GM12892 (cell line): ENCODE data around the gene ABCG5. TPM values are rescaled to one million over a fixed set of nuclear protein-coding genes. Genes with fewer than 3 reads are reported as not detected.
A peak's percentile ranks its signal among the peaks of the same experiment; 100 is the strongest.

Source experiments
- DNase-seq: peaks from one replicate; pipeline ENCODE4 v3.0.0; 2011; ENCODE audit not compliant: insufficient read length
- FAIRE-seq: peaks from 2 replicates; lab custom pipeline; 2011; peaks lifted over from hg19 to GRCh38; lab: Jason Lieb, UNC
- POLR2A ChIP-seq: IDR thresholded peaks from 2 replicates; pipeline ENCODE4 v1.6.1; 2011; ENCODE audit warnings: low read depth, low read length, control low read depth
- POLR2AphosphoS5 ChIP-seq: IDR thresholded peaks from 2 replicates; pipeline ENCODE4 v1.6.1; 2011; ENCODE audit warnings: low read depth, low read length, control low read depth
- TAF1 ChIP-seq: IDR thresholded peaks from 2 replicates; pipeline ENCODE4 v1.6.1; 2011; ENCODE audit warnings: low read depth, mild to moderate bottlenecking, control low read depth, low read length, borderline replicate concordance
- polyA plus RNA-seq: library from polyadenylated mRNA; unstranded; fragments of >200 nt; gene quantifications from one replicate; pipeline ENCODE4 v1.2.1, GENCODE V29; 2012; ENCODE audit warnings: missing spikeins, inconsistent platforms; ENCODE audit not compliant: missing spikeins

Gene ABCG5
- not detected for polyA plus RNA-seq

GRCh38 chr2:43838560-43839267 lies at the start of gene ABCG5, which contains the start of gene ABCG8:
Gene ABCG5, minus strand, starts transcription at chr2:43838839. Its CDS starts 160 bp downstream, at chr2:43838679.
Gene ABCG8, plus strand, starts transcription at chr2:43838971. Its CDS starts 83 bp downstream, at chr2:43839054.
- no peak for DNase-seq
- TF ChIP-seq POLR2AphosphoS5 (no peak), TAF1 (no peak), POLR2A (no peak)
- no peak for FAIRE-seq

GRCh38 chr2:43887176-43887575 lies 48.5 kb upstream of the ABCG5 start:
- DNase-seq (no peak), FAIRE-seq (no peak)
- TF ChIP-seq POLR2A (no peak), POLR2AphosphoS5 (no peak), TAF1 (no peak)

- FAIRE-seq (no peak), DNase-seq (no peak)
- TF ChIP-seq TAF1 = no peak
- no peak for TF ChIP-seq POLR2A
- TF ChIP-seq POLR2AphosphoS5 = no peak
Measured at GRCh38 chr2:43885132-43885632, 46.5 kb upstream of the ABCG5 start.

GRCh38 chr2:43884689-43885088 lies 46.0 kb upstream of the ABCG5 start:
- FAIRE-seq (no peak), DNase-seq (no peak)
- TF ChIP-seq TAF1 (no peak), POLR2A (no peak), POLR2AphosphoS5 (no peak)

- FAIRE-seq (no peak), DNase-seq (no peak)
- TF ChIP-seq POLR2A (no peak), POLR2AphosphoS5 (no peak), TAF1 (no peak)
Measured at GRCh38 chr2:43882312-43882711, 43.7 kb upstream of the ABCG5 start.

GRCh38 chr2:43880952-43881351 lies 42.3 kb upstream of the ABCG5 start:
- FAIRE-seq = no peak
- DNase-seq = no peak
- no peak for TF ChIP-seq POLR2AphosphoS5
- TF ChIP-seq TAF1 = no peak
- TF ChIP-seq POLR2A = no peak

- TF ChIP-seq POLR2AphosphoS5 = no peak
- no peak for TF ChIP-seq POLR2A
- TF ChIP-seq TAF1 = no peak
- DNase-seq (no peak), FAIRE-seq (no peak)
Measured at GRCh38 chr2:43880471-43880870, 41.8 kb upstream of the ABCG5 start.

- FAIRE-seq (no peak), DNase-seq (no peak)
Measured at GRCh38 chr2:43879261-43879660, 40.6 kb upstream of the ABCG5 start.

GRCh38 chr2:43877782-43878464 lies 39.3 kb upstream of the ABCG5 start:
- peak; percentile 88 for FAIRE-seq
- DNase-seq = peak; percentile 59
- no peak for TF ChIP-seq POLR2AphosphoS5
- TF ChIP-seq TAF1 = no peak
- TF ChIP-seq POLR2A = no peak

More at GRCh38 chr2:43879261-43879660, 40.6 kb upstream of the ABCG5 start:
- TF ChIP-seq TAF1 = no peak
- TF ChIP-seq POLR2A = no peak
- no peak for TF ChIP-seq POLR2AphosphoS5

- DNase-seq (no peak), FAIRE-seq (no peak)
- TF ChIP-seq TAF1 = no peak
- TF ChIP-seq POLR2A = no peak
- no peak for TF ChIP-seq POLR2AphosphoS5
Measured at GRCh38 chr2:43874776-43875451, 36.3 kb upstream of the ABCG5 start.

GRCh38 chr2:43872151-43872550 lies 33.5 kb upstream of the ABCG5 start:
- DNase-seq (no peak), FAIRE-seq (no peak)
- no peak for TF ChIP-seq POLR2AphosphoS5
- no peak for TF ChIP-seq POLR2A
- no peak for TF ChIP-seq TAF1
